GM18511 (cell line): ENCODE results near the gene TMEM156.

Experiments used
- ATAC-seq: cut with Tn5 transposase; IDR thresholded peaks from one replicate; pipeline ENCODE4 v1.9.1; 2021; ENCODE audit warnings: mild to moderate bottlenecking, moderate library complexity; ENCODE audit not compliant: unreplicated experiment

Gene TMEM156

GRCh38 chr4:39032218-39033085 lies at the start of gene TMEM156:
TMEM156 (minus strand) TSS chr4:39032409; CDS start chr4:39032313, 96 bp downstream.
- peak; percentile 79 for ATAC-seq

- no peak for ATAC-seq
Observed at GRCh38 chr4:39078829-39079228, 46.6 kb upstream of the TMEM156 start.

- no peak for ATAC-seq
Observed at GRCh38 chr4:39068907-39069306, 36.7 kb upstream of the TMEM156 start.

- no peak for ATAC-seq
Observed at GRCh38 chr4:39067451-39067850, 35.2 kb upstream of the TMEM156 start.

GRCh38 chr4:39067031-39067430 lies 34.8 kb upstream of the TMEM156 start:
- ATAC-seq, result no peak

GRCh38 chr4:39066371-39066770 lies 34.2 kb upstream of the TMEM156 start:
- ATAC-seq, result no peak

GRCh38 chr4:39063430-39063829 lies 31.2 kb upstream of the TMEM156 start:
- ATAC-seq, result no peak

GRCh38 chr4:39062770-39063097 lies 30.5 kb upstream of the TMEM156 start:
- ATAC-seq, result no peak

- ATAC-seq, result peak; percentile 63
Observed at GRCh38 chr4:39062094-39062769, 30.0 kb upstream of the TMEM156 start, which contains the start of gene KLHL5. KLHL5 (plus strand) TSS chr4:39062232; CDS start chr4:39062653, 421 bp downstream.

GRCh38 chr4:39061457-39061856 lies 29.2 kb upstream of the TMEM156 start:
- ATAC-seq, result no peak

GRCh38 chr4:39056023-39056422 lies 23.8 kb upstream of the TMEM156 start:
- no peak for ATAC-seq

- no peak for ATAC-seq
Observed at GRCh38 chr4:39054497-39054896, 22.3 kb upstream of the TMEM156 start.

- ATAC-seq, result no peak
Observed at GRCh38 chr4:39053983-39054382, 21.8 kb upstream of the TMEM156 start.

- ATAC-seq, result no peak
Observed at GRCh38 chr4:39051492-39051891, 19.3 kb upstream of the TMEM156 start.

GRCh38 chr4:39050590-39050989 lies 18.4 kb upstream of the TMEM156 start:
- no peak for ATAC-seq

GRCh38 chr4:39048311-39048710 lies 16.1 kb upstream of the TMEM156 start:
- ATAC-seq, result no peak

- ATAC-seq, result no peak
Observed at GRCh38 chr4:39047681-39048080, 15.5 kb upstream of the TMEM156 start.

- no peak for ATAC-seq
Observed at GRCh38 chr4:39046249-39046648, 14.0 kb upstream of the TMEM156 start.

- no peak for ATAC-seq
Observed at GRCh38 chr4:39045827-39046221, 13.6 kb upstream of the TMEM156 start.

GRCh38 chr4:39044956-39045826 lies 13.0 kb upstream of the TMEM156 start:
- peak; percentile 47 for ATAC-seq

- peak; percentile 75 for ATAC-seq
Observed at GRCh38 chr4:39044364-39044955, 12.3 kb upstream of the TMEM156 start.
